Common myeloid progenitor, CD34-positive (primary cell): ENCODE measurements around the gene CDC42BPB.

Experiments used
- CTCF ChIA-PET: fragments of 350-600 bp; sonication (Branson Sonifier 250); formaldehyde crosslinking; loops from one replicate; lab custom pipeline; 2021; ENCODE audit warnings: antibody characterized with exemption; lab: Charles Lee
- POLR2A ChIA-PET: fragments of 350-600 bp; sonication (Branson Sonifier 250); formaldehyde crosslinking; loops from one replicate; lab custom pipeline; 2021; ENCODE audit warnings: antibody characterized with exemption; lab: Charles Lee
- DNase-seq, 3 donors: peaks; one replicate each; pipeline versions ENCODE4 v3.0.0 to v3.0.0-alpha.2; 2013
- H3K27ac ChIP-seq, 2 experiments: 1 replicate in 1 of 2; 2 replicates in 1 of 2; pipeline ENCODE4 v1.7.0; 2013; ENCODE audit warnings: inconsistent platforms in 2 of 2, low read length in 2 of 2, mild to moderate bottlenecking in 2 of 2, low read depth in 1 of 2, moderate library complexity in 1 of 2; ENCODE audit not compliant: severe bottlenecking in 2 of 2, insufficient read depth in 1 of 2, poor library complexity in 1 of 2
- H3K27me3 ChIP-seq, 5 experiments: replicated peaks in 2 of 5; 1 replicate in 3 of 5; 2 replicates in 2 of 5; pipeline versions ENCODE4 v1.6.1 to v1.7.0; 2013; ENCODE audit warnings: low read length in 4 of 5, mild to moderate bottlenecking in 2 of 5, moderate library complexity in 2 of 5, inconsistent platforms in 1 of 5; ENCODE audit not compliant: insufficient read depth in 5 of 5, control insufficient read depth in 4 of 5
- H3K36me3 ChIP-seq, 4 experiments: 1 replicate in 2 of 4; 2 replicates in 2 of 4; pipeline versions ENCODE4 v1.6.1 to v1.7.0; 2013; ENCODE audit warnings: low read length in 3 of 4, control low read depth in 1 of 4, mild to moderate bottlenecking in 1 of 4; ENCODE audit not compliant: control insufficient read depth in 4 of 4, insufficient read depth in 4 of 4
- H3K4me1 ChIP-seq, 4 experiments: 1 replicate in 3 of 4; 2 replicates in 1 of 4; pipeline versions ENCODE4 v1.6.1 to v1.7.1; 2013; ENCODE audit warnings: low read length in 3 of 4, mild to moderate bottlenecking in 3 of 4, control low read depth in 1 of 4, inconsistent platforms in 1 of 4, moderate library complexity in 1 of 4; ENCODE audit not compliant: control insufficient read depth in 4 of 4, insufficient read depth in 4 of 4; ENCODE audit errors: control extremely low read depth in 1 of 4
- H3K4me3 ChIP-seq, 7 experiments: 1 replicate in 4 of 7; 2 replicates in 3 of 7; pipeline versions ENCODE4 v1.5.1 to v1.7.0; 2013; ENCODE audit warnings: mild to moderate bottlenecking in 7 of 7, low read length in 6 of 7, moderate library complexity in 6 of 7, inconsistent platforms in 2 of 7, low read depth in 2 of 7, control low read depth in 1 of 7; ENCODE audit not compliant: insufficient read depth in 4 of 7, control insufficient read depth in 1 of 7; ENCODE audit errors: extremely low read depth in 1 of 7
- H3K9me3 ChIP-seq, 5 experiments: 1 replicate in 4 of 5; 2 replicates in 1 of 5; pipeline versions ENCODE4 v1.6.1 to v1.7.1; 2013; ENCODE audit warnings: low read length in 4 of 5, mild to moderate bottlenecking in 2 of 5, inconsistent platforms in 1 of 5, low read depth in 1 of 5, moderate library complexity in 1 of 5; ENCODE audit not compliant: control insufficient read depth in 4 of 5, insufficient read depth in 2 of 5; ENCODE audit errors: control extremely low read depth in 1 of 5
- WGBS: methylation state at CpG from one replicate; pipeline ENCODE4 v1.1.5; 2013; ENCODE audit not compliant: insufficient coverage; 5-methylcytosine and 5-hydroxymethylcytosine counted together

Gene CDC42BPB

GRCh38 chr14:103061482-103061976 lies 4.2 kb upstream of the CDC42BPB start:
- peaks cover 0 to 1% (median 0%) of the 10 kb centered on the region in 5 experiments for H3K9me3 ChIP-seq
- no peak for DNase-seq
- H3K4me3 ChIP-seq = no peak overlapping the region
- H3K27ac ChIP-seq = no peak overlapping the region
- ChIA-PET POLR2A (no interaction called here), CTCF (interaction anchor here (1.0 to 1.5 kb wide), 4 partner anchors 10 to 43 kb away, joined by 4 to 5 read pairs (median 4); no protein-coding TSS in a partner anchor)
- H3K4me1 ChIP-seq = peaks cover 0 to 12% (median 7%) of the 10 kb centered on the region in 4 experiments
- H3K36me3 ChIP-seq = no peaks in the 10 kb centered on the region
- H3K27me3 ChIP-seq = peaks cover 0 to 27% (median 9%) of the 10 kb centered on the region in 5 experiments
- WGBS = 68% methylated on average over 5 of the region's 6 CpGs

GRCh38 chr14:103059556-103059955 lies 2.2 kb upstream of the CDC42BPB start:
- POLR2A ChIA-PET = no interaction called here
- H3K4me1 ChIP-seq = peaks cover 0 to 24% (median 11%) of the 10 kb centered on the region in 4 experiments
- peaks cover 0 to 27% (median 9%) of the 10 kb centered on the region in 5 experiments for H3K27me3 ChIP-seq
- no peaks in the 10 kb centered on the region for H3K36me3 ChIP-seq
- CTCF ChIA-PET = interaction anchor here (1.6 to 1.8 kb wide), 2 partner anchors 9 to 35 kb away, joined by 3 to 5 read pairs; no protein-coding TSS in a partner anchor
- DNase-seq = no peak
- no peak overlapping the region for H3K27ac ChIP-seq
- 80% methylated on average over 1 of the region's 5 CpGs for WGBS
- no peak overlapping the region for H3K4me3 ChIP-seq
- H3K9me3 ChIP-seq = peaks cover 0 to 1% (median 0%) of the 10 kb centered on the region in 5 experiments

GRCh38 chr14:103058164-103059055 lies 1.1 kb upstream of the CDC42BPB start:
- WGBS = 30% methylated on average over 14 of the region's 39 CpGs
- Histone ChIP-seq H3K27me3 (peaks cover 0 to 27% (median 9%) of the 10 kb centered on the region in 5 experiments), H3K4me1 (peaks cover 0 to 25% (median 11%) of the 10 kb centered on the region in 4 experiments), H3K27ac (no peak overlapping the region), H3K4me3 (peak overlapping the region in 5 of 7 experiments; percentile 32 to 64 (median 48)), H3K9me3 (no peaks in the 10 kb centered on the region), H3K36me3 (no peaks in the 10 kb centered on the region)
- ChIA-PET CTCF (no interaction called here), POLR2A (no interaction called here)
- DNase-seq = no peak

- no peak overlapping the region for H3K27ac ChIP-seq
- H3K4me1 ChIP-seq = peaks cover 0 to 28% (median 11%) of the 10 kb centered on the region in 4 experiments
- WGBS = under 1% methylated on average over 53 of the region's 53 CpGs
- no peaks in the 10 kb centered on the region for H3K36me3 ChIP-seq
- H3K4me3 ChIP-seq = peak overlapping the region; percentile 30 to 76 (median 55)
- no peaks in the 10 kb centered on the region for H3K9me3 ChIP-seq
- peaks cover 0 to 27% (median 5%) of the 10 kb centered on the region in 5 experiments for H3K27me3 ChIP-seq
- CTCF ChIA-PET = interaction anchor here (1.9 kb wide), 1 partner anchor 18 kb away, joined by 5 read pairs; no protein-coding TSS in a partner anchor
- DNase-seq = peak in 2 of 3 donors; percentile 25 to 44
- POLR2A ChIA-PET = no interaction called here
Measured at GRCh38 chr14:103057028-103057371, 349 bp downstream of the CDC42BPB start.

- H3K4me3 ChIP-seq = peak overlapping the region; percentile 30 to 76 (median 55)
- peak in 1 of 3 donors; percentile 22 for DNase-seq
- 3% methylated on average over 39 of the region's 50 CpGs for WGBS
- CTCF ChIA-PET = interaction anchor here (0.7 to 1.9 kb wide), 2 partner anchors 18 to 21 kb away, joined by 3 to 5 read pairs; no protein-coding TSS in a partner anchor
- H3K9me3 ChIP-seq = no peaks in the 10 kb centered on the region
- peaks cover 0 to 28% (median 11%) of the 10 kb centered on the region in 4 experiments for H3K4me1 ChIP-seq
- H3K27me3 ChIP-seq = peaks cover 0 to 27% (median 5%) of the 10 kb centered on the region in 5 experiments
- H3K27ac ChIP-seq = no peak overlapping the region
- POLR2A ChIA-PET = no interaction called here
- no peaks in the 10 kb centered on the region for H3K36me3 ChIP-seq
Measured at GRCh38 chr14:103056322-103057027, 874 bp downstream of the CDC42BPB start.

- H3K4me1 ChIP-seq = peaks cover 0 to 28% (median 11%) of the 10 kb centered on the region in 4 experiments
- no peak overlapping the region for H3K27ac ChIP-seq
- peaks cover 0 to 27% (median 5%) of the 10 kb centered on the region in 5 experiments for H3K27me3 ChIP-seq
- ChIA-PET POLR2A (no interaction called here), CTCF (interaction anchor here (0.7 kb wide), 1 partner anchor 22 kb away, joined by 3 read pairs; no protein-coding TSS in a partner anchor)
- WGBS = 100% methylated on average over 3 of the region's 8 CpGs
- no peaks in the 10 kb centered on the region for H3K36me3 ChIP-seq
- H3K9me3 ChIP-seq = no peaks in the 10 kb centered on the region
- H3K4me3 ChIP-seq = no peak overlapping the region
- DNase-seq = no peak
Measured at GRCh38 chr14:103055695-103056094, 1.7 kb downstream of the CDC42BPB start.
